ENCODE measurements around the gene GSTM3. TPM values are rescaled to one million over a fixed set of nuclear protein-coding genes. Genes with fewer than 3 reads are reported as not detected.
"Not testable (repeated sequence)": the region's sequence is repeated elsewhere in the genome, so short reads cannot be mapped to it uniquely, and the experiment has no call there.

GSTM3 gene
- total RNA-seq, 1 donor from 2014 or later, result 26.1 TPM

GRCh38 chr1:109689844-109690405 lies 50.9 kb downstream of the GSTM3 start:
- H3K4me3 Mint-ChIP-seq (ENCODE audit: unreplicated experiment), result no peak overlapping the region
- no peaks in the 10 kb centered on the region for H3K27me3 Mint-ChIP-seq (ENCODE audit: low read depth, unreplicated experiment)
- TF ChIP-seq EZH2 (IDR thresholded peaks at IDR 0.05; ENCODE audit: insufficient read depth, low read length) (no peak), CTCF (IDR thresholded peaks at IDR 0.05; ENCODE audit: insufficient read depth, low read depth, low read length) (no peak)
- Histone ChIP-seq H3K9me3 (ENCODE audit: insufficient read depth, low read depth, low read length) (no peaks in the 10 kb centered on the region), H3K4me1 (ENCODE audit: insufficient read depth, low read length) (peaks cover 10% of the 10 kb centered on the region), H3K36me3 (ENCODE audit: insufficient read depth, low read length) (no peaks in the 10 kb centered on the region), H3K27ac (ENCODE audit: low read depth, low read length) (no peak overlapping the region), H3K4me2 (ENCODE audit: low read length) (no peak overlapping the region), H3K79me2 (ENCODE audit: insufficient read depth, low read length) (no peaks in the 10 kb centered on the region), H3K9ac (ENCODE audit: low read length) (no peak overlapping the region), H4K20me1 (ENCODE audit: insufficient read depth, low read length) (no peaks in the 10 kb centered on the region), H2AFZ (ENCODE audit: low read depth, low read length) (no peak overlapping the region), H3K27me3 (ENCODE audit: insufficient read depth, low read length) (no peaks in the 10 kb centered on the region), H3K4me3 (ENCODE audit: insufficient read depth, low read depth, low read length) (no peak overlapping the region)
- no peak overlapping the region for H3K27ac Mint-ChIP-seq (ENCODE audit: unreplicated experiment)
- H3K36me3 Mint-ChIP-seq (ENCODE audit: low read depth, unreplicated experiment), result no peaks in the 10 kb centered on the region
- FAIRE-seq (no peak), DNase-seq (ENCODE audit: low read depth) (no peak)
- no peaks in the 10 kb centered on the region for H3K9me3 Mint-ChIP-seq (ENCODE audit: unreplicated experiment)
- no peaks in the 10 kb centered on the region for H3K4me1 Mint-ChIP-seq (ENCODE audit: low read depth, unreplicated experiment)

- peak within 1 kb of the TSS; percentile 90 for H3K9ac ChIP-seq (ENCODE audit: low read length)
- H3K4me1 ChIP-seq (ENCODE audit: insufficient read depth, low read length), result peaks cover 10% of the 10 kb centered on the region
- no peaks in the 10 kb centered on the region for H3K9me3 ChIP-seq (ENCODE audit: insufficient read depth, low read depth, low read length)
- no peaks in the 10 kb centered on the region for H3K79me2 ChIP-seq (ENCODE audit: insufficient read depth, low read length)
- no peaks in the 10 kb centered on the region for H3K4me1 Mint-ChIP-seq (ENCODE audit: low read depth, unreplicated experiment)
- H3K27ac ChIP-seq (ENCODE audit: low read depth, low read length), result peak within 1 kb of the TSS; percentile 63
- peak within 1 kb of the TSS; percentile 74 for H3K4me3 ChIP-seq (ENCODE audit: insufficient read depth, low read depth, low read length)
- H3K9me3 Mint-ChIP-seq (ENCODE audit: unreplicated experiment), result no peaks in the 10 kb centered on the region
- TF ChIP-seq CTCF (IDR thresholded peaks at IDR 0.05; ENCODE audit: insufficient read depth, low read depth, low read length), result no peak
- no peak for TF ChIP-seq EZH2 (IDR thresholded peaks at IDR 0.05; ENCODE audit: insufficient read depth, low read length)
- H2AFZ ChIP-seq (ENCODE audit: low read depth, low read length), result peak within 1 kb of the TSS; percentile 100
- no peak within 1 kb of the TSS for H3K27ac Mint-ChIP-seq (ENCODE audit: unreplicated experiment)
- H3K36me3 Mint-ChIP-seq (ENCODE audit: low read depth, unreplicated experiment), result no peaks in the 10 kb centered on the region
- H3K27me3 ChIP-seq (ENCODE audit: insufficient read depth, low read length), result no peaks in the 10 kb centered on the region
- FAIRE-seq (no peak), DNase-seq (ENCODE audit: low read depth) (no peak)
- H3K27me3 Mint-ChIP-seq (ENCODE audit: low read depth, unreplicated experiment), result no peaks in the 10 kb centered on the region
- H3K36me3 ChIP-seq (ENCODE audit: insufficient read depth, low read length), result no peaks in the 10 kb centered on the region
- H3K4me2 ChIP-seq (ENCODE audit: low read length), result peak within 1 kb of the TSS; percentile 99
- no peaks in the 10 kb centered on the region for H4K20me1 ChIP-seq (ENCODE audit: insufficient read depth, low read length)
- no peak within 1 kb of the TSS for H3K4me3 Mint-ChIP-seq (ENCODE audit: unreplicated experiment)
Observed at GRCh38 chr1:109687641-109688499, 53.0 kb downstream of the GSTM3 start, which contains the start of gene GSTM1. Gene GSTM1 (plus strand): TSS chr1:109687817. CDS start chr1:109687874, 57 bp downstream.

- H3K79me2 ChIP-seq (ENCODE audit: insufficient read depth, low read length); H4K20me1 ChIP-seq (ENCODE audit: insufficient read depth, low read length); H3K9me3 Mint-ChIP-seq (ENCODE audit: unreplicated experiment); H3K36me3 ChIP-seq (ENCODE audit: insufficient read depth, low read length); H3K36me3 Mint-ChIP-seq (ENCODE audit: low read depth, unreplicated experiment); FAIRE-seq; H3K4me1 Mint-ChIP-seq (ENCODE audit: low read depth, unreplicated experiment); DNase-seq (ENCODE audit: low read depth); H3K4me1 ChIP-seq (ENCODE audit: insufficient read depth, low read length); H3K27ac Mint-ChIP-seq (ENCODE audit: unreplicated experiment); H3K27me3 Mint-ChIP-seq (ENCODE audit: low read depth, unreplicated experiment); H3K4me3 Mint-ChIP-seq (ENCODE audit: unreplicated experiment); H3K9me3 ChIP-seq (ENCODE audit: insufficient read depth, low read depth, low read length); H3K27me3 ChIP-seq (ENCODE audit: insufficient read depth, low read length): not testable (repeated sequence)
- H3K4me2 ChIP-seq (ENCODE audit: low read length), result peak overlapping the region; percentile 99
- peak overlapping the region; percentile 74 for H3K4me3 ChIP-seq (ENCODE audit: insufficient read depth, low read depth, low read length)
- peak overlapping the region; percentile 100 for H2AFZ ChIP-seq (ENCODE audit: low read depth, low read length)
- peak overlapping the region; percentile 50 for H3K27ac ChIP-seq (ENCODE audit: low read depth, low read length)
- H3K9ac ChIP-seq (ENCODE audit: low read length), result peak overlapping the region; percentile 90
Observed at GRCh38 chr1:109687109-109687508, 53.7 kb downstream of the GSTM3 start.

- not testable (repeated sequence) for H3K4me1 ChIP-seq (ENCODE audit: insufficient read depth, low read length); FAIRE-seq; H3K4me3 ChIP-seq (ENCODE audit: insufficient read depth, low read depth, low read length); H3K27ac Mint-ChIP-seq (ENCODE audit: unreplicated experiment); H3K4me1 Mint-ChIP-seq (ENCODE audit: low read depth, unreplicated experiment); H3K4me3 Mint-ChIP-seq (ENCODE audit: unreplicated experiment); H3K79me2 ChIP-seq (ENCODE audit: insufficient read depth, low read length); H3K4me2 ChIP-seq (ENCODE audit: low read length); H4K20me1 ChIP-seq (ENCODE audit: insufficient read depth, low read length); H2AFZ ChIP-seq (ENCODE audit: low read depth, low read length); H3K9me3 Mint-ChIP-seq (ENCODE audit: unreplicated experiment); DNase-seq (ENCODE audit: low read depth); H3K27me3 Mint-ChIP-seq (ENCODE audit: low read depth, unreplicated experiment); H3K36me3 Mint-ChIP-seq (ENCODE audit: low read depth, unreplicated experiment); H3K36me3 ChIP-seq (ENCODE audit: insufficient read depth, low read length); H3K9me3 ChIP-seq (ENCODE audit: insufficient read depth, low read depth, low read length); H3K9ac ChIP-seq (ENCODE audit: low read length); H3K27me3 ChIP-seq (ENCODE audit: insufficient read depth, low read length); H3K27ac ChIP-seq (ENCODE audit: low read depth, low read length)
Observed at GRCh38 chr1:109685890-109686289, 54.9 kb downstream of the GSTM3 start.

Data from astrocyte (in vitro differentiated cells and primary cell).